Iris pigment epithelial cell (primary cell): ENCODE measurements around the gene CDH13.
A peak's percentile ranks its signal among the peaks of the same experiment; 100 is the strongest.

Source experiments
- DNase-seq: peaks from one replicate; pipeline ENCODE4 v3.0.0-alpha.2; 2011; ENCODE audit warnings: low read depth

CDH13 gene

GRCh38 chr16:82843606-82844271 is 217.0 kb downstream of the CDH13 start:
- no peak for DNase-seq

DNA sequence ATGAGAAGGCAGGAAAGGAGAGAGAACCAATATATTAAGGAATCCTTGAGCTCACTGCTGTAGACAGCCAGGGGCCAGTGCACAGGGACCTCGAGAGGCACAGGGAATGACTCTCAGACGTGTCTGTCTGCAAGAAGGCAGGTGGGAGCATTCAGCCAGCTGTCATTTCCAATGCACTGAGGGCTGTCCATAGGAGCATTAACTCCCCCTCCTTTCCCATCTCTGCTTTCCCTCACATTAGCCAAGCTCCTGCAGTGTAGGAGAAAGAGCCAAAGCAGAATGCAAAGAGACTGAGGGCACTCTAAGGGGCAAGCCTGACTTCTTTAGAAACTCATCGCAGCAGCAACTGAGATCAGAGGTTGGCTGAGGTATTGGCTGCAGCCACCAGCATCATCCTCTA is 218.3 kb downstream of the CDH13 start:
- DNase-seq, result no peak

GRCh38 chr16:82846806-82847205 is 220.0 kb downstream of the CDH13 start:
- no peak for DNase-seq

- DNase-seq, result peak; percentile 24
Observed at GRCh38 chr16:82848013-82848412, 221.2 kb downstream of the CDH13 start.

GRCh38 chr16:82852388-82853008 is 225.7 kb downstream of the CDH13 start:
- no peak for DNase-seq

- DNase-seq, result no peak
Observed at GRCh38 chr16:82855471-82855870, 228.7 kb downstream of the CDH13 start.

- no peak for DNase-seq
Observed at GRCh38 chr16:82857693-82858365, 231.1 kb downstream of the CDH13 start.

GRCh38 chr16:82859662-82860061 is 232.9 kb downstream of the CDH13 start:
- no peak for DNase-seq

GRCh38 chr16:82860071-82860470 is 233.3 kb downstream of the CDH13 start:
- DNase-seq, result no peak

DNA sequence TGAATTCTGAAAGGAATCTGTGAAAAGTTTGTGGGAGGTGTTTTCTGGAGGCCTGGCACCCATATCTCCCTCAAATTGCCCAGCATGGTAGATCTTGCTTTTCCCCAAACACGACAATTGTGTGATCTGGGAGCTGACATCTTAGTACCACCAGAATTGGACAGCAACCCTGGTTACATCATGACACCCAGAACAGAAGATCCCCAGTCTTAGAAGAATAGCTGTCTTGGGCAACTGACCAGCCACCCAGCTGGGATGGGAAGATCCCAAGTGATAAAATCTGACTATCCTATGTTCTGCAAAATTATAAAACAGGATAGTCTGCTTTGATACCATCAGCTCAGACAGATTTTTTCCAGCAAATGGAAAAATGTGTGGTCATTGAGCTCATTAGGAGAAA is 235.3 kb downstream of the CDH13 start:
- DNase-seq, result no peak

DNA sequence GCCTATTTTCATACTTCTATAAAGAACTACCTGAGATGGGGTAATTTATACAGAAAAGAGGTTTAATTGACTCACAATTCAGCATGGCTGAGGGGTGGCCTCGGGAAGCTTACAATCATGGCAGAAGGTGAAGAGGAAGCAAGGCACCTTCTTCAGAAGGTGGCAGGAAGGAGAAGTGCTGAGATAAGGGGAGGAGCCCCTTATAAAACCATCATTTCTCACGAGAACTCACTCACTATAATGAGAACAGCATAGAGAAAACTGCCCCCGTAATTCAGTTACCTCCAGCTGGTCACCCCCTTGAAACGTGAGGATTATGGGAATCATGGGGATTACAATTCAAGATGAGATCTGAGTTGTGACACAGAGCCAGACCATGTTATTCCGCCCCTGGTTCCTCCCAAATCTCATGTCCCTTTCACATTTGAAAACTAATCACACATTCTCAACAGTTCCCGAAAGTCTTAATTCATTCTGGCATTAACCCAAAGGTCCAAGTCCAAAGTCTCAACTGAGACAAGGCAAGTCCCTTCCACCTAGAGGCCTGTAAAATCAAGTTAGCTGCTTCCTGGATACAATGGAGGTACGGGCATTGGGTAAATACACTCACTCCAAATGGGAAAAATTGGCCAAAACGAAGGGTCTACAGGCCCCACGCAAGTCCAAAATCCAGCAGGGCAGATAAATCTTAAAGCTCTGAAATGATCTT is 237.7 kb downstream of the CDH13 start:
- no peak for DNase-seq

DNA sequence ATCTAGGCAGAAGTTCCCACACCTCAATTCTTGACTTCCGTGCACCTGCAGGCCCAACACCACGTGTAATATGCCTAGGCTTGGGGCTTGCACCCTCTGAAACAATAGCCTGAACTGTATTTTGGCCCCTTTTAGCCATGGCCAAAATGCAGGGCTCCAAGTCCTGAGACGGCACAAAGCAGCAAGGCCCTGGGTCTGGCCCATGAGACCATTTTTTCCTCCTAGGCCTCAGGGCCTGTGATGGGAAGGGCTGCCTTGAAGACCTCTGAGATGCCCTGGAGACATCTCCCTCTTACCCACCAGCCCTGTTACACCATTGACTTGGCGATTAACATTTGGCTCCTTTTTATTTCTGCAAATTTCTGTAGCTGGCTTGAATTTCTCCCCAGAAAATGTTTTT is 238.6 kb downstream of the CDH13 start:
- DNase-seq, result no peak

GRCh38 chr16:82867485-82867884 is 240.7 kb downstream of the CDH13 start:
- DNase-seq, result peak; percentile 41

DNA sequence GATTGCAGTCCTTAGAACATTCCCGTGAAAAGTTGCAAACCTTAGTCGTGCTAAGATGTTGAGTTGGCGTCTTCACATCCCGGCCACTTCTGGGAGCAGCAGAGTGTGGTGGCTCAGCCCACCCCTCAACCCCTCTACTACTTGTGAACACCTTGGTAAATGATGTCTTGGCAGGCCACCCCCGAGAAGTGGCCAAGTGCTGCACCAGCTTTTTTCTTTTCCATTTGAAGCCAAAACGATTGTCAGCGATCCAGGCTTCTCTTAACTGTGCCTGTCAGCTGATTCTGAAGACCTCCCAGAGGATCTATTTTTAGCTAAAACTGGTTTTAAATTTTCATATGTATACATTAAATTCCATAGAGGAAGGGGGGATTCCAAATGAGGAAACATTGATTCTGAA is 247.5 kb downstream of the CDH13 start:
- no peak for DNase-seq

GRCh38 chr16:82874672-82875071 is 247.9 kb downstream of the CDH13 start:
- DNase-seq, result no peak

- DNase-seq, result no peak
Observed at GRCh38 chr16:82876951-82877350, 250.2 kb downstream of the CDH13 start.

GRCh38 chr16:82878466-82878865 is 251.7 kb downstream of the CDH13 start:
- DNase-seq, result no peak

GRCh38 chr16:82880346-82880745 is 253.6 kb downstream of the CDH13 start:
- no peak for DNase-seq

DNA sequence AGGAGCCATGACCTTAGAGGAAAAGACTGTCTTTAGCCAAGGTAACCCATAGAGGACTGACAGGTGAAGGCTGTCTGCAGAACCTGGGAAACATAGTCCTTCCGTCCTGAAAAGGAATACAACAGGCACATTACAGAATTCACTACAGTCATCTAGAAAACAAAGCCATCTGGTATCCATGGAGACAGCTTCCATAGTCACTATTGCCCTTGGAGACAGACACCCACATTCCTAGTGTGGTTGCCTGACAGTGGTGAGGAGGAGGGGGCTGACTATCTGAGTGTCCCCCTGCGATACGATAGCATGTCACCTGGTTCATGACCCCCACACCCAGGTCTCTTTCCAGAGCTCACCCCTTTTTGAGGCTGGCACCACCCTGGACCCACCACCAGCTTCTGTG is 254.7 kb downstream of the CDH13 start:
- no peak for DNase-seq

DNA sequence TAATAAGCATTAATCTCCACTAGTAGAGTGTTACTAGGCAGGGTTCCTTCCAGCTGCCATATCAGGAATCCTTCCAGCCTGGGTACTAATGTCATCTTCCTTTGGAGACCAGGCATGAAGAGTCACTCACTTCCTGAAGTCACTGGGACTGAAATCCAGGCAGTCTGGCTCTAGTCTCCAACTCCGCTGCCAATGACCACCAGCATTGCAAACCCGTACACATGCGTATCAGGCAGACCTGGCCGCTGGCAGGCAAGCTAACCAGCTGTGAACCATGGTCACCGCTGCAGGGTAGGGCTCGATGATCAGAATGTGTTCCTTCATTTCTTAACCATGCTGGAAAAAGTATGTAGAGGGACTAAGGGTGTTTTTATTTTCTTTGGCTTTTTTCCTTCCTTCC is 255.5 kb downstream of the CDH13 start:
- no peak for DNase-seq

DNA sequence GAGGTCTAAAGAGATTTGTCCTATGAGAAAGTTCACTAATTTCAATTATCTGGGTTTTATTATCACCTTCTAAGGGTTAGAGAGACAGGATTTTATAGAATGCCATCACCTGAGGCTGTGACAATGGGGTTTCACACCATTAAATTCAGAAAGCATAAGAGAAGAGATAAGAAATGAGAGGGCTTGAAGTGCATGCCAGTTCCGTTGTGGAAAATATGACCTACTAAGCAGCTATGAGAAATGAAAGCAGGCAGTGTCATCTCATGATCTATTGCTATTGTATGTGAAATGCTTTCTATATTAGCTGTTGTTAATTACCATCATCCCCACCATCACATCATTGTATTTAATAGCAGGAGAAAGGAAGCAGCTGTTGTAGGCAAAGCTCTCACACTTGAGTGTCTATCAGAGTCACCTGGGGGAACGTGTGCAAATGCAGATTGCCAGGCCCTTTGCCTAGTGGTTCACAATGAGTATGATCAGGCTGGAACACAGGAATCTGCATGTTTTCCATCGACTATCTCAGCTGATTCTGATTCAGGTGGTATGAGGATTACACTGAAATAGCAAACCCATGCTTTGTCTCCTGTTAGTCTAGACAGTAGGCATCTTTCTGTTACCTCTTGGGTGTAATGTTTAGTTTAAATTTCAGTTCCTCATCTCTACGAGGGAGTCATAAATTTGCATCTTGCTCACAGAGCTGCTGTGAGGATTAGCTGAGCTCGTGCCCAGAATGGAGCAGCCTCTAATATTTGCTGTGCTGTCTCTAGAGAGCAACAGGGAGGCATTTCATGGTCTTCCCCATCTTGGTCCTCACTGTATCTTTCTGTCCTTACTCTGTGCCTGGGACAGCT is 256.4 kb downstream of the CDH13 start:
- no peak for DNase-seq

DNA sequence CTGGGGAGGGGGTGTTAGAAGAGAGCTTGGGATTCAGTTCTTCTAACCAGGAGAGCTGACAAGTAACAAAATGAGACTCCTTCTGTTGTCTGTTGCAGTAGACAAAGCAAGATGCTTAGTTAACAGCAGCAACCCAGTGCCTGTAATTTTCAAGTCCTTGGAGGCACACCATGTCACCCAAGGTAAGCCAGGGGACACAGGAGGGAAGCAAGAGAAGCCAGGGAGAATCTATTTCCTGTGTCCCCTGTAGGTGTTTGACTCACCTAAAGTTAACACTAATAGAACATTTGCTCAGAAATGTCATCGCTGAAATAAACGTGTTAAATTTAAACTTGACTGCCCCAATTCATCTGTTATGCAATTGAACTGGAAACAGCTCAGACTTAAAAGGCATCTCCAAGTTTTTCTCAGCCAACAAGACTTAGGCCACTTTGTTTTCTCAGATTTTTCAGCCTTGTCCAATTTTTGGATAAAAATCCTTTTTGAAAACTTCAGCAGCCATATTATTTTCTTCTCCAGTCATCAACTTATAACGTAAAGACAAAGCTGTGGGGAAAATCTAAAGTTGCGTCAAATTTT is 257.6 kb downstream of the CDH13 start:
- DNase-seq, result no peak
